IPS-NIHi11 (cell line): ENCODE results near the gene STK36.

Source experiments
- DNase-seq: peaks from one replicate; pipeline ENCODE4 v3.0.0; 2012; ENCODE audit warnings: mixed read lengths, low spot score

Gene STK36

GRCh38 chr2:218659988-218660358, 11.9 kb upstream of the STK36 start:
- no peak for DNase-seq

GRCh38 chr2:218662377-218662776, 9.5 kb upstream of the STK36 start:
- no peak for DNase-seq

GRCh38 chr2:218662827-218663226, 9.1 kb upstream of the STK36 start:
- no peak for DNase-seq

- DNase-seq, result no peak
Observed at GRCh38 chr2:218663901-218664300, 8.0 kb upstream of the STK36 start.

- DNase-seq, result no peak
Observed at GRCh38 chr2:218664653-218665052, 7.2 kb upstream of the STK36 start.

- no peak for DNase-seq
Observed at GRCh38 chr2:218671097-218671653, 711 bp upstream of the STK36 start.

- no peak for DNase-seq
Observed at GRCh38 chr2:218679119-218679518, 7.2 kb downstream of the STK36 start.

GRCh38 chr2:218680061-218680460, 8.2 kb downstream of the STK36 start:
- DNase-seq, result no peak

- peak; percentile 82 for DNase-seq
Observed at GRCh38 chr2:218687400-218688060, 15.6 kb downstream of the STK36 start.

- DNase-seq, result no peak
Observed at GRCh38 chr2:218691234-218691633, 19.3 kb downstream of the STK36 start.

- no peak for DNase-seq
Observed at GRCh38 chr2:218694405-218695145, 22.7 kb downstream of the STK36 start.

GRCh38 chr2:218698885-218699284, 27.0 kb downstream of the STK36 start:
- no peak for DNase-seq

GRCh38 chr2:218701806-218702205, 29.9 kb downstream of the STK36 start:
- no peak for DNase-seq

- no peak for DNase-seq
Observed at GRCh38 chr2:218703341-218703740, 31.5 kb downstream of the STK36 start.

- DNase-seq, result no peak
Observed at GRCh38 chr2:218708086-218708485, 36.2 kb downstream of the STK36 start.

GRCh38 chr2:218709908-218710307, 38.0 kb downstream of the STK36 start:
- no peak for DNase-seq

GRCh38 chr2:218710334-218710686, 38.4 kb downstream of the STK36 start:
- DNase-seq, result no peak

GRCh38 chr2:218710687-218711549, 39.0 kb downstream of the STK36 start, which contains the start of gene TTLL4:
TTLL4 (plus strand) TSS chr2:218710835; CDS start chr2:218737677, 26,842 bp downstream.
- peak; percentile 100 for DNase-seq

- no peak for DNase-seq
Observed at GRCh38 chr2:218711550-218711929, 39.7 kb downstream of the STK36 start.

- no peak for DNase-seq
Observed at GRCh38 chr2:218713922-218714321, 42.0 kb downstream of the STK36 start.

- DNase-seq, result no peak
Observed at GRCh38 chr2:218716070-218716469, 44.2 kb downstream of the STK36 start.

- DNase-seq, result no peak
Observed at GRCh38 chr2:218717262-218717661, 45.4 kb downstream of the STK36 start.

- no peak for DNase-seq
Observed at GRCh38 chr2:218718058-218718457, 46.2 kb downstream of the STK36 start.
